Loucy (cell line): Measurements from ENCODE around the gene HOXA11.

Source experiments
- H2AFZ ChIP-seq: fragments of 200-600 bp; sonication (generic); 2 replicates; pipeline ENCODE4 v1.6.0; 2016; ENCODE audit warnings: antibody characterized with exemption, mild to moderate bottlenecking, low read length, moderate library complexity
- H3F3A ChIP-seq: fragments of 200-600 bp; 2 replicates; pipeline ENCODE4 v1.6.0; 2016; ENCODE audit warnings: antibody characterized with exemption, low read depth, mild to moderate bottlenecking
- H3K27me3 ChIP-seq: fragments of 200-600 bp; sonication (generic); 2 replicates; pipeline ENCODE4 v1.6.1; 2014; ENCODE audit warnings: low read length, mild to moderate bottlenecking; ENCODE audit not compliant: insufficient read depth, poor library complexity, severe bottlenecking
- H3K36me3 ChIP-seq: fragments of 200-600 bp; sonication (generic); 2 replicates; pipeline ENCODE4 v1.6.1; 2016; ENCODE audit warnings: low read length; ENCODE audit not compliant: insufficient read depth
- H3K4me1 ChIP-seq: fragments of 200-600 bp; sonication (generic); 2 replicates; pipeline ENCODE4 v1.5.1; 2014; ENCODE audit warnings: low read length, mild to moderate bottlenecking; ENCODE audit not compliant: insufficient read depth, poor library complexity, severe bottlenecking
- H3K4me2 ChIP-seq: fragments of 200-600 bp; sonication (generic); 2 replicates; pipeline ENCODE4 v1.6.0; 2014; ENCODE audit warnings: antibody characterized with exemption, low read length, low read depth, mild to moderate bottlenecking; ENCODE audit not compliant: poor library complexity, severe bottlenecking
- H3K4me3 ChIP-seq: fragments of 200-600 bp; sonication (generic); 2 replicates; pipeline ENCODE4 v1.5.1; 2014; ENCODE audit warnings: low read length, mild to moderate bottlenecking, mixed read lengths; ENCODE audit not compliant: poor library complexity, severe bottlenecking
- H3K79me2 ChIP-seq: fragments of 200-600 bp; sonication (generic); 2 replicates; pipeline ENCODE4 v1.6.1; 2014; ENCODE audit warnings: low read length; ENCODE audit not compliant: insufficient read depth
- H3K9ac ChIP-seq: fragments of 200-600 bp; sonication (generic); 2 replicates; pipeline ENCODE4 v1.6.0; 2014; ENCODE audit warnings: mild to moderate bottlenecking, low read depth, low read length, moderate library complexity; ENCODE audit not compliant: poor library complexity, severe bottlenecking
- H3K9me2 ChIP-seq: fragments of 200-600 bp; sonication (generic); replicated peaks from 2 replicates; pipeline ENCODE4 v1.6.1; 2016; ENCODE audit warnings: low read depth, low read length, mixed read lengths
- H3K9me3 ChIP-seq: fragments of 200-600 bp; sonication (generic); 2 replicates; pipeline ENCODE4 v1.6.1; 2014; ENCODE audit warnings: mild to moderate bottlenecking, antibody characterized with exemption, low read length, low read depth; ENCODE audit not compliant: insufficient read depth
- H4K20me1 ChIP-seq: fragments of 200-600 bp; sonication (generic); 2 replicates; pipeline ENCODE4 v1.6.0; 2014; ENCODE audit warnings: antibody characterized with exemption, low read length, mild to moderate bottlenecking; ENCODE audit not compliant: insufficient read depth, poor library complexity, severe bottlenecking
- EZH2phosphoT487 ChIP-seq: fragments of 200-600 bp; IDR thresholded peaks from 2 replicates; pipeline ENCODE4 v1.6.1; 2018; ENCODE audit warnings: antibody characterized with exemption, mild to moderate bottlenecking, moderate library complexity, borderline replicate concordance
- TF ChIP-seq, protein P1 (sequence below): fragments of 200-600 bp; sonication (generic); conservative IDR thresholded peaks from 2 replicates; pipeline ENCODE4 v1.5.1; 2014; ENCODE audit warnings: mild to moderate bottlenecking, antibody characterized with exemption, low read length

Gene HOXA11

DNA sequence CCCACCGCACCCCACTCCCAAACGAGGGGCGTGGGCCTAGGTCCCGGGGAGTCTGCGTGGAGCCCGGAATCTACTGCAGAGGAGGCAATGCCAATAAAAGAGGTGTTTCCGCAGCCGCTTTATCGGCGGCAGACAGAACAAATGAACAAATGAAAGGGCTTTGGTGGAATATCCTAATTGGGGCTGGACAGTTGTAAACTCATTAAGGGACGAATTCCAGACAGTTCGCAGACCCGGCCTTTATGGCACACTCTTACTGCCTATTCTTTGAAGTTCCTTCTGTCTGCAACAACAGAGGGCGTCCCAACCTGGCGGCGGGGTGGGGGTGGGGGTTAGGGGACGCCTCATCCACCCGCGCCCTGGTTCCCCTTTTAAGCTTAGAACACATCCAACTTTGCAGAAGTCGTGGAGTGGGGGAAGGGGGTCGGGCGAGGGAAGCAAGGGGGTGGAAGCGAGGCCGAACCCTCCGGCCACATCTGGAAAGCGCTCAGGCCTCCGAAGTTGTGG lies 23.8 kb downstream of the HOXA11 start:
- H3K9ac ChIP-seq: peak overlapping the region; percentile 99

DNA sequence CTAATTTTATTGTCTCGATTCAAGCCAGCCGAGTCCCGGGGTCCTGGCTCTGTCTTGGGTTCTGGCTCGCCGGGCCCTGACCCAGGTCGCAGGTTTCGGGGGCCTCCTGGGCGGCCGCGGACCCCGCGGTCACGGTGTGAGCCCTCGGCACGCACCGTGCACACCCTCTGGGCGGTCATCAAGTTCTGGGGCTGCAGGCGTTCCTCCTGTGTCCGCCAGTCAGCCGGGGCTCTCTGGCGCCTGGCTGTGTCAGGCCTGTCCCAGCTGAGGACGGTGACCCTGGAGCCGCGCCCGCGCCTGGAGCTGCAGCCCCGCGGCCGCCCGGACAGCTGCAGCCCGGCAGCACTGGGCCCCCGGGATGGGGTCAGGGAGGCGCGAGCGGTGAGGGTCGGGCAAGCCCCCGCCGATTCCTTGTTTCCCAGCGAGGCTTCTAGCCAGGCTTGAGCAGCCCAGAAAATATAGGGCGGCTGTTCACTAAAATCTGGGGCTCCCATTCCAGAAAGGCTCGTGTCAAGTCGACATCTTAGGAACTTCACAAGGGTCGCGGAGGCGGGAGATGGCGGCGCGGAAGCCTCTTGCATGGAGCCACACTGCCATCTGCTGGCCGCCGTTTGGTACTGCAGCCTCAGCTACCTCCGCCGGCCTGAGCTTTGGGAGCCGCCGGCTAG lies 24.4 kb downstream of the HOXA11 start:
- TF ChIP-seq, protein P1, sequence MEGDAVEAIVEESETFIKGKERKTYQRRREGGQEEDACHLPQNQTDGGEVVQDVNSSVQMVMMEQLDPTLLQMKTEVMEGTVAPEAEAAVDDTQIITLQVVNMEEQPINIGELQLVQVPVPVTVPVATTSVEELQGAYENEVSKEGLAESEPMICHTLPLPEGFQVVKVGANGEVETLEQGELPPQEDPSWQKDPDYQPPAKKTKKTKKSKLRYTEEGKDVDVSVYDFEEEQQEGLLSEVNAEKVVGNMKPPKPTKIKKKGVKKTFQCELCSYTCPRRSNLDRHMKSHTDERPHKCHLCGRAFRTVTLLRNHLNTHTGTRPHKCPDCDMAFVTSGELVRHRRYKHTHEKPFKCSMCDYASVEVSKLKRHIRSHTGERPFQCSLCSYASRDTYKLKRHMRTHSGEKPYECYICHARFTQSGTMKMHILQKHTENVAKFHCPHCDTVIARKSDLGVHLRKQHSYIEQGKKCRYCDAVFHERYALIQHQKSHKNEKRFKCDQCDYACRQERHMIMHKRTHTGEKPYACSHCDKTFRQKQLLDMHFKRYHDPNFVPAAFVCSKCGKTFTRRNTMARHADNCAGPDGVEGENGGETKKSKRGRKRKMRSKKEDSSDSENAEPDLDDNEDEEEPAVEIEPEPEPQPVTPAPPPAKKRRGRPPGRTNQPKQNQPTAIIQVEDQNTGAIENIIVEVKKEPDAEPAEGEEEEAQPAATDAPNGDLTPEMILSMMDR: peak; percentile 91
- no peak for TF ChIP-seq EZH2phosphoT487
- H3K79me2 ChIP-seq: peaks cover 95% of the 10 kb centered on the region
- peaks cover 35% of the 10 kb centered on the region for H3K27me3 ChIP-seq
- peak overlapping the region; percentile 94 for H3K4me3 ChIP-seq
- peaks cover 28% of the 10 kb centered on the region for H3K36me3 ChIP-seq
- H2AFZ ChIP-seq: 0 out of 2 replicates have a peak overlapping the region, but pooled peaks have one; percentile 20
- H4K20me1 ChIP-seq: peaks cover 34% of the 10 kb centered on the region
- no peaks in the 10 kb centered on the region for H3K9me2 ChIP-seq
- no peaks in the 10 kb centered on the region for H3K9me3 ChIP-seq
- H3F3A ChIP-seq: peaks cover 12% of the 10 kb centered on the region; the same call in 1 of the 2 replicates
- H3K4me1 ChIP-seq: peaks cover 8% of the 10 kb centered on the region
- peak overlapping the region; percentile 99 for H3K9ac ChIP-seq
- H3K4me2 ChIP-seq: peak overlapping the region; percentile 91

More for the DNA sequence above, 23.8 kb downstream of the HOXA11 start:
- peak overlapping the region; percentile 94 for H3K4me3 ChIP-seq
- H3K9me3 ChIP-seq: no peaks in the 10 kb centered on the region
- H3K4me2 ChIP-seq: peak overlapping the region; percentile 91
- peaks cover 28% of the 10 kb centered on the region for H3K36me3 ChIP-seq
- peaks cover 8% of the 10 kb centered on the region for H3K4me1 ChIP-seq
- H2AFZ ChIP-seq: no peak overlapping the region
- peaks cover 38% of the 10 kb centered on the region for H3K27me3 ChIP-seq
- H4K20me1 ChIP-seq: peaks cover 36% of the 10 kb centered on the region
- no peak for TF ChIP-seq EZH2phosphoT487
- TF ChIP-seq, protein P1: peak; percentile 32; the same call in 1 of the 2 replicates
- peaks cover 12% of the 10 kb centered on the region; the same call in 1 of the 2 replicates for H3F3A ChIP-seq
- H3K9me2 ChIP-seq: no peaks in the 10 kb centered on the region
- H3K79me2 ChIP-seq: peaks cover 94% of the 10 kb centered on the region

DNA sequence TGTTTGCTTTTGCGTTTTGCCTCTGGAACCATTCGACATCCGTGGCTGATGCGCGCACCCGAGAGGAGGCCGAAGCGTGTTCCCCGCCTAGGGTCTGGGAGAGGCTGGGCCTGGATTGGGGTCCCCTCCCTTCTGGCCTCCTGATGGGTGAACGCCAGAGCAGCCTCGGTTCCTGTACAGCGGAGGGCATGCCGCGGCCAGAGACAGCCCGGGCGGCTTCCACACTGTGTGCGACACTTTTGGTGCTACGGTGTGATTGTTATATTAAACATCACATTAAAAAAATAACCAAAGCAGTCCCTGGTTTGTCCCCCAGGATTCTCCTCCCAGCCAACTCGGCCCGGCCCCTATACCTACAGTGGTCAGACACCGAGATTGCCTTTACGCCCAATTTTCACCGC lies 24.9 kb downstream of the HOXA11 start:
- H3F3A ChIP-seq: peaks cover 12% of the 10 kb centered on the region; the same call in 1 of the 2 replicates
- peaks cover 28% of the 10 kb centered on the region for H3K36me3 ChIP-seq
- TF ChIP-seq, protein P1: no peak
- no peak for TF ChIP-seq EZH2phosphoT487
- H3K27me3 ChIP-seq: peaks cover 34% of the 10 kb centered on the region
- no peak overlapping the region for H2AFZ ChIP-seq
- peak overlapping the region; percentile 91 for H3K4me2 ChIP-seq
- H3K4me1 ChIP-seq: peaks cover 8% of the 10 kb centered on the region
- H3K9ac ChIP-seq: peak overlapping the region; percentile 99
- H3K79me2 ChIP-seq: peaks cover 98% of the 10 kb centered on the region
- no peaks in the 10 kb centered on the region for H3K9me2 ChIP-seq
- H4K20me1 ChIP-seq: peaks cover 34% of the 10 kb centered on the region
- H3K9me3 ChIP-seq: no peaks in the 10 kb centered on the region
- peak overlapping the region; percentile 94 for H3K4me3 ChIP-seq
